Measurements from ENCODE around the gene NUDT16. TPM values are rescaled to one million over a fixed set of nuclear protein-coding genes. Genes with fewer than 3 reads are reported as not detected.

Gene NUDT16
- total and polyA plus RNA-seq, 9 of the 15 experiments (the other 6 are each of a cell fraction or from before 2014, with no cell fraction given): 1.5 to 11.4 (median 7.6) TPM

- peak; percentile 44 for TF ChIP-seq MGA (IDR thresholded peaks at IDR 0.05)
- TF ChIP-seq ZNF609 (CRISPR knock-in tag; IDR thresholded peaks at IDR 0.05; ENCODE audit: borderline replicate concordance): no peak
- peak; percentile 46; the same call in 1 of the 2 replicates for TF ChIP-seq RFX1 (IDR thresholded peaks at IDR 0.05)
- peak; percentile 45; the same call in 1 of the 2 replicates for TF ChIP-seq MYC (IDR thresholded peaks at IDR 0.05; ENCODE audit: low read depth, low read length)
- TF ChIP-seq MYC (CRISPR knock-in tag; IDR thresholded peaks at IDR 0.05; ENCODE audit: borderline replicate concordance, low read depth): no peak
These were observed 19.8 kb upstream of the NUDT16 start (continued) for GRCh38 chr3:131361464-131362421.

Data from K562 (cell line).